Endothelial cell of umbilical vein (primary cell): ENCODE results near the gene DLGAP1. TPM values are rescaled to one million over a fixed set of nuclear protein-coding genes. Genes with fewer than 3 reads are reported as not detected.

Experiments used
- BruUV-seq: library from RNA; stranded (reverse); fragments of 400-500 nt; replicated peaks from 2 replicates; lab custom pipeline; 2021; lab: Mats Ljungman, UMichigan
- CTCF ChIA-PET: fragments of 300-600, 350-600 bp; sonication (Branson Sonifier 250); formaldehyde crosslinking; loops from one replicate; lab custom pipeline; 2021; ENCODE audit warnings: antibody characterized with exemption, inconsistent platforms; lab: Charles Lee
- POLR2A ChIA-PET: fragments of 300-600, 350-600 bp; sonication (Branson Sonifier 250); formaldehyde crosslinking; loops from one replicate; lab custom pipeline; 2021; ENCODE audit warnings: antibody characterized with exemption, inconsistent platforms; lab: Charles Lee
- DNase-seq: peaks from one replicate; pipeline ENCODE4 v3.0.0-alpha.2; 2011; ENCODE audit warnings: low read depth, low spot score
- FAIRE-seq: peaks from 2 replicates; lab custom pipeline; 2011; peaks lifted over from hg19 to GRCh38; lab: Jason Lieb, UNC
- H2AFZ ChIP-seq: 2 replicates; pipeline ENCODE4 v1.6.0; 2012; ENCODE audit warnings: low read depth, low read length, control low read depth, inconsistent platforms
- H3K27ac ChIP-seq: 2 replicates; pipeline ENCODE4 v1.5.1; 2011; ENCODE audit warnings: low read depth, mild to moderate bottlenecking, control low read depth, low read length, moderate library complexity; ENCODE audit not compliant: insufficient read depth
- H3K27me3 ChIP-seq, 2 experiments: 2 replicates each; pipeline versions ENCODE4 v1.6.0 to v1.6.1; 2011; ENCODE audit warnings: low read length in 2 of 2, mixed read lengths in 1 of 2; ENCODE audit not compliant: control insufficient read depth in 2 of 2, insufficient read depth in 2 of 2
- H3K36me3 ChIP-seq, 2 experiments: 2 replicates in 1 of 2; 3 replicates in 1 of 2; pipeline ENCODE4 v1.5.1; 2011; ENCODE audit warnings: low read length in 2 of 2, mild to moderate bottlenecking in 1 of 2, moderate library complexity in 1 of 2; ENCODE audit not compliant: control insufficient read depth in 2 of 2, insufficient read depth in 2 of 2; ENCODE audit errors: extremely low read depth in 1 of 2
- H3K4me1 ChIP-seq: 3 replicates; pipeline ENCODE4 v1.5.1; 2011; ENCODE audit warnings: mild to moderate bottlenecking, low read length; ENCODE audit not compliant: control insufficient read depth, insufficient read depth; ENCODE audit errors: extremely low read depth
- H3K4me2 ChIP-seq: 2 replicates; pipeline ENCODE4 v1.6.1; 2011; ENCODE audit warnings: low read length, control low read depth, mixed read lengths; ENCODE audit not compliant: insufficient read depth
- H3K4me3 ChIP-seq, 3 experiments: fragments of 200-600 bp in 1 of 3; sonication (generic), shearing (Covaris generic) in 1 of 3; replicated peaks in 1 of 3; 2 replicates each; pipeline ENCODE4 v1.5.1; 2011 to 2016; ENCODE audit warnings: control low read depth in 3 of 3, low read length in 3 of 3, mild to moderate bottlenecking in 2 of 3, inconsistent platforms in 1 of 3, low read depth in 1 of 3, moderate library complexity in 1 of 3; ENCODE audit not compliant: insufficient read depth in 1 of 3
- H3K79me2 ChIP-seq: 2 replicates; pipeline ENCODE4 v1.6.0; 2012; ENCODE audit warnings: low read length, inconsistent platforms; ENCODE audit not compliant: control insufficient read depth, insufficient read depth
- H3K9ac ChIP-seq: replicated peaks from 2 replicates; pipeline ENCODE3; 2011; ENCODE audit warnings: low read length, control low read depth; ENCODE audit not compliant: insufficient read depth; ENCODE audit errors: extremely low read depth
- H3K9me1 ChIP-seq: replicated peaks from 3 replicates; pipeline ENCODE4 v1.6.0; 2011; ENCODE audit warnings: mild to moderate bottlenecking, low read length; ENCODE audit not compliant: control insufficient read depth, insufficient read depth; ENCODE audit errors: extremely low read depth
- H3K9me3 ChIP-seq: replicated peaks from 2 replicates; pipeline ENCODE4 v1.5.1; 2012; ENCODE audit warnings: low read length, inconsistent platforms; ENCODE audit not compliant: control insufficient read depth, insufficient read depth
- H4K20me1 ChIP-seq: replicated peaks from 2 replicates; pipeline ENCODE3; 2011; ENCODE audit warnings: mild to moderate bottlenecking, low read length; ENCODE audit not compliant: control insufficient read depth, insufficient read depth; ENCODE audit errors: extremely low read depth
- EZH2 ChIP-seq: IDR thresholded peaks from 2 replicates; pipeline ENCODE4 v1.6.1; 2012; ENCODE audit warnings: borderline replicate concordance, low read depth, mild to moderate bottlenecking, moderate library complexity, low read length, inconsistent platforms; ENCODE audit not compliant: severe bottlenecking
- FOS ChIP-seq: IDR thresholded peaks from 2 replicates; pipeline ENCODE4 v1.6.1; 2011; ENCODE audit warnings: mild to moderate bottlenecking, low read length, moderate library complexity, borderline replicate concordance; ENCODE audit not compliant: insufficient read depth
- GATA2 ChIP-seq: IDR thresholded peaks from 2 replicates; pipeline ENCODE4 v1.7.0; 2011; ENCODE audit warnings: low read depth, mild to moderate bottlenecking, moderate library complexity, mixed read lengths, low read length; ENCODE audit not compliant: insufficient read length, insufficient read depth
- JUN ChIP-seq: IDR thresholded peaks from 2 replicates; pipeline ENCODE4 v1.6.1; 2011; ENCODE audit warnings: borderline replicate concordance, low read depth; ENCODE audit not compliant: insufficient read length, insufficient read depth
- MYC ChIP-seq: IDR thresholded peaks from one replicate; pipeline ENCODE4 v1.6.1; 2011; ENCODE audit warnings: mild to moderate bottlenecking, low read depth, low read length
- POLR2A ChIP-seq: IDR thresholded peaks from 2 replicates; pipeline ENCODE4 v1.6.1; 2012; ENCODE audit warnings: low read depth, mild to moderate bottlenecking, control low read depth, low read length
- POLR2AphosphoS5 ChIP-seq: IDR thresholded peaks from 2 replicates; pipeline ENCODE4 v1.6.1; 2012; ENCODE audit warnings: low read depth, mild to moderate bottlenecking, control low read depth, low read length, moderate library complexity; ENCODE audit not compliant: insufficient read depth
- dilution Hi-C: fragments of 300-500 bp; cut with MboI; formaldehyde crosslinking; loops from one replicate; pipeline ENCODE4 v1.15.0; 2019; ENCODE audit warnings: low sequenced_read_pairs; ENCODE audit not compliant: extremely low pct_ligation_motif_present
- intact Hi-C: fragments of 100-400 bp; cut with micrococcal nuclease; formaldehyde crosslinking; loops from one replicate; pipeline ENCODE4 v1.10.0; 2022
- polyA plus RNA-seq, 4 experiments: library from polyadenylated mRNA; depleted of rRNA in 3 of 4; stranded (reverse) in 3 of 4; unstranded in 1 of 4; fragments of >200 nt; gene quantifications; 2 replicates each; pipeline versions ENCODE4 v1.2.1 to v1.2.3, GENCODE V29; 2011 to 2012; ENCODE audit warnings: missing spikeins in 1 of 4
- total RNA-seq: library from RNA; stranded (reverse); gene quantifications from 2 replicates; pipeline ENCODE4 v1.2.3, GENCODE V29; 2021
- TF ChIP-seq, protein P1 (sequence below): IDR thresholded peaks from 2 replicates; pipeline ENCODE4 v1.6.1; 2011; ENCODE audit not compliant: insufficient read depth, insufficient read length
- TF ChIP-seq, protein P2 (sequence below), 2 donors: IDR thresholded peaks; 1 replicate in 1 of 2; 2 replicates in 1 of 2; pipeline ENCODE4 v1.5.1; 2011; ENCODE audit warnings: low read length in 2 of 2, mild to moderate bottlenecking in 2 of 2, moderate library complexity in 2 of 2, control low read depth in 1 of 2, inconsistent platforms in 1 of 2, low read depth in 1 of 2; ENCODE audit not compliant: insufficient read depth in 1 of 2; ENCODE audit errors: extremely low read depth in 1 of 2

Gene DLGAP1
- total and polyA plus RNA-seq, 2 donors (not counting 3 experiments of a cell fraction or from before 2014, with no cell fraction given): 0.04 TPM; not detected in 1

DNA sequence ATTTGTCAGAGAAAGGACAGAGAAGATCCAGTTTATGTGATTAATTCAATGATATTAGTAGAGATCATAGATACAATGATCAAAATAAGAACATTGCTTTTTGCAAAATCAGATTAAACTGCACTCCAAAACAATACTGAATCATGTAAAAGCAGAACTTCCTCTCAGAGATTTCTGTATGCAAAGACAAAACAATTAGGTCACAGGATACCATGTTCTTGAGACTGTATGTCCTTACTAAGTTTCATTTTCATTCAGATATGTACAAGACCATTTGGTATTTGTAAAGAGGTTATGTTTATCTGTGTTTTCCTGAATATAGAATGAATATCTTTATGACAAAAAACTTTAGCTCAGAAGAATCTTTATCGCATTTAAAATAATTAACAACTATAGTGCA lies 161.8 kb downstream of the DLGAP1 start:
- POLR2A ChIA-PET: no interaction called here
- H3K4me2 ChIP-seq: no peak overlapping the region
- no peaks in the 10 kb centered on the region for H3K9me3 ChIP-seq
- dilution Hi-C loops (no loop called here), intact Hi-C loops (no loop called here)
- no peaks in the 10 kb centered on the region for H3K27me3 ChIP-seq
- no TSS peak for BruUV-seq
- FAIRE-seq (no peak), DNase-seq (no peak)
- H3K79me2 ChIP-seq: no peaks in the 10 kb centered on the region
- H2AFZ ChIP-seq: no peak overlapping the region
- H3K9me1 ChIP-seq: no peaks in the 10 kb centered on the region
- H3K4me3 ChIP-seq: no peak overlapping the region
- CTCF ChIA-PET: no interaction called here
- no peaks in the 10 kb centered on the region for H3K4me1 ChIP-seq
- H3K36me3 ChIP-seq: no peaks in the 10 kb centered on the region
- H4K20me1 ChIP-seq: no peaks in the 10 kb centered on the region
- TF ChIP-seq, protein P1, sequence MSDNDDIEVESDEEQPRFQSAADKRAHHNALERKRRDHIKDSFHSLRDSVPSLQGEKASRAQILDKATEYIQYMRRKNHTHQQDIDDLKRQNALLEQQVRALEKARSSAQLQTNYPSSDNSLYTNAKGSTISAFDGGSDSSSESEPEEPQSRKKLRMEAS: no peak
- TF ChIP-seq, protein P2, sequence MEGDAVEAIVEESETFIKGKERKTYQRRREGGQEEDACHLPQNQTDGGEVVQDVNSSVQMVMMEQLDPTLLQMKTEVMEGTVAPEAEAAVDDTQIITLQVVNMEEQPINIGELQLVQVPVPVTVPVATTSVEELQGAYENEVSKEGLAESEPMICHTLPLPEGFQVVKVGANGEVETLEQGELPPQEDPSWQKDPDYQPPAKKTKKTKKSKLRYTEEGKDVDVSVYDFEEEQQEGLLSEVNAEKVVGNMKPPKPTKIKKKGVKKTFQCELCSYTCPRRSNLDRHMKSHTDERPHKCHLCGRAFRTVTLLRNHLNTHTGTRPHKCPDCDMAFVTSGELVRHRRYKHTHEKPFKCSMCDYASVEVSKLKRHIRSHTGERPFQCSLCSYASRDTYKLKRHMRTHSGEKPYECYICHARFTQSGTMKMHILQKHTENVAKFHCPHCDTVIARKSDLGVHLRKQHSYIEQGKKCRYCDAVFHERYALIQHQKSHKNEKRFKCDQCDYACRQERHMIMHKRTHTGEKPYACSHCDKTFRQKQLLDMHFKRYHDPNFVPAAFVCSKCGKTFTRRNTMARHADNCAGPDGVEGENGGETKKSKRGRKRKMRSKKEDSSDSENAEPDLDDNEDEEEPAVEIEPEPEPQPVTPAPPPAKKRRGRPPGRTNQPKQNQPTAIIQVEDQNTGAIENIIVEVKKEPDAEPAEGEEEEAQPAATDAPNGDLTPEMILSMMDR (IDR thresholded peaks at IDR 0.05; ENCODE audit: extremely low read depth in 1 of 2, insufficient read depth in 1 of 2, low read depth in 1 of 2, low read length in 2 of 2): no peak
- TF ChIP-seq MYC: no peak
- no peak for TF ChIP-seq POLR2AphosphoS5
- no peak for TF ChIP-seq POLR2A
- no peak for TF ChIP-seq FOS
- TF ChIP-seq JUN: no peak
- TF ChIP-seq GATA2: no peak
- no peak for TF ChIP-seq EZH2
- H3K27ac ChIP-seq: no peak overlapping the region
- no peak overlapping the region for H3K9ac ChIP-seq
